Endothelial cell of umbilical vein (primary cell): ENCODE measurements around the gene ADGRL3. TPM values are rescaled to one million over a fixed set of nuclear protein-coding genes. Genes with fewer than 3 reads are reported as not detected.

Experiments used
- BruUV-seq: library from RNA; stranded (reverse); fragments of 400-500 nt; replicated peaks from 2 replicates; lab custom pipeline; 2021; lab: Mats Ljungman, UMichigan
- CTCF ChIA-PET: fragments of 300-600, 350-600 bp; sonication (Branson Sonifier 250); formaldehyde crosslinking; loops from one replicate; lab custom pipeline; 2021; ENCODE audit warnings: antibody characterized with exemption, inconsistent platforms; lab: Charles Lee
- POLR2A ChIA-PET: fragments of 300-600, 350-600 bp; sonication (Branson Sonifier 250); formaldehyde crosslinking; loops from one replicate; lab custom pipeline; 2021; ENCODE audit warnings: antibody characterized with exemption, inconsistent platforms; lab: Charles Lee
- DNase-seq: peaks from one replicate; pipeline ENCODE4 v3.0.0-alpha.2; 2011; ENCODE audit warnings: low read depth, low spot score
- FAIRE-seq: peaks from 2 replicates; lab custom pipeline; 2011; peaks lifted over from hg19 to GRCh38; lab: Jason Lieb, UNC
- H2AFZ ChIP-seq: 2 replicates; pipeline ENCODE4 v1.6.0; 2012; ENCODE audit warnings: low read depth, low read length, control low read depth, inconsistent platforms
- H3K27ac ChIP-seq: 2 replicates; pipeline ENCODE4 v1.5.1; 2011; ENCODE audit warnings: low read depth, mild to moderate bottlenecking, control low read depth, low read length, moderate library complexity; ENCODE audit not compliant: insufficient read depth
- H3K27me3 ChIP-seq, 2 experiments: 2 replicates each; pipeline versions ENCODE4 v1.6.0 to v1.6.1; 2011; ENCODE audit warnings: low read length in 2 of 2, mixed read lengths in 1 of 2; ENCODE audit not compliant: control insufficient read depth in 2 of 2, insufficient read depth in 2 of 2
- H3K36me3 ChIP-seq, 2 experiments: 2 replicates in 1 of 2; 3 replicates in 1 of 2; pipeline ENCODE4 v1.5.1; 2011; ENCODE audit warnings: low read length in 2 of 2, mild to moderate bottlenecking in 1 of 2, moderate library complexity in 1 of 2; ENCODE audit not compliant: control insufficient read depth in 2 of 2, insufficient read depth in 2 of 2; ENCODE audit errors: extremely low read depth in 1 of 2
- H3K4me1 ChIP-seq: 3 replicates; pipeline ENCODE4 v1.5.1; 2011; ENCODE audit warnings: mild to moderate bottlenecking, low read length; ENCODE audit not compliant: control insufficient read depth, insufficient read depth; ENCODE audit errors: extremely low read depth
- H3K4me2 ChIP-seq: 2 replicates; pipeline ENCODE4 v1.6.1; 2011; ENCODE audit warnings: low read length, control low read depth, mixed read lengths; ENCODE audit not compliant: insufficient read depth
- H3K4me3 ChIP-seq, 3 experiments: fragments of 200-600 bp in 1 of 3; sonication (generic), shearing (Covaris generic) in 1 of 3; replicated peaks in 1 of 3; 2 replicates each; pipeline ENCODE4 v1.5.1; 2011 to 2016; ENCODE audit warnings: control low read depth in 3 of 3, low read length in 3 of 3, mild to moderate bottlenecking in 2 of 3, inconsistent platforms in 1 of 3, low read depth in 1 of 3, moderate library complexity in 1 of 3; ENCODE audit not compliant: insufficient read depth in 1 of 3
- H3K79me2 ChIP-seq: 2 replicates; pipeline ENCODE4 v1.6.0; 2012; ENCODE audit warnings: low read length, inconsistent platforms; ENCODE audit not compliant: control insufficient read depth, insufficient read depth
- H3K9ac ChIP-seq: replicated peaks from 2 replicates; pipeline ENCODE3; 2011; ENCODE audit warnings: low read length, control low read depth; ENCODE audit not compliant: insufficient read depth; ENCODE audit errors: extremely low read depth
- H3K9me1 ChIP-seq: replicated peaks from 3 replicates; pipeline ENCODE4 v1.6.0; 2011; ENCODE audit warnings: mild to moderate bottlenecking, low read length; ENCODE audit not compliant: control insufficient read depth, insufficient read depth; ENCODE audit errors: extremely low read depth
- H3K9me3 ChIP-seq: replicated peaks from 2 replicates; pipeline ENCODE4 v1.5.1; 2012; ENCODE audit warnings: low read length, inconsistent platforms; ENCODE audit not compliant: control insufficient read depth, insufficient read depth
- H4K20me1 ChIP-seq: replicated peaks from 2 replicates; pipeline ENCODE3; 2011; ENCODE audit warnings: mild to moderate bottlenecking, low read length; ENCODE audit not compliant: control insufficient read depth, insufficient read depth; ENCODE audit errors: extremely low read depth
- EZH2 ChIP-seq: IDR thresholded peaks from 2 replicates; pipeline ENCODE4 v1.6.1; 2012; ENCODE audit warnings: borderline replicate concordance, low read depth, mild to moderate bottlenecking, moderate library complexity, low read length, inconsistent platforms; ENCODE audit not compliant: severe bottlenecking
- FOS ChIP-seq: IDR thresholded peaks from 2 replicates; pipeline ENCODE4 v1.6.1; 2011; ENCODE audit warnings: mild to moderate bottlenecking, low read length, moderate library complexity, borderline replicate concordance; ENCODE audit not compliant: insufficient read depth
- GATA2 ChIP-seq: IDR thresholded peaks from 2 replicates; pipeline ENCODE4 v1.7.0; 2011; ENCODE audit warnings: low read depth, mild to moderate bottlenecking, moderate library complexity, mixed read lengths, low read length; ENCODE audit not compliant: insufficient read length, insufficient read depth
- JUN ChIP-seq: IDR thresholded peaks from 2 replicates; pipeline ENCODE4 v1.6.1; 2011; ENCODE audit warnings: borderline replicate concordance, low read depth; ENCODE audit not compliant: insufficient read length, insufficient read depth
- MAX ChIP-seq: IDR thresholded peaks from 2 replicates; pipeline ENCODE4 v1.6.1; 2011; ENCODE audit not compliant: insufficient read depth, insufficient read length
- MYC ChIP-seq: IDR thresholded peaks from one replicate; pipeline ENCODE4 v1.6.1; 2011; ENCODE audit warnings: mild to moderate bottlenecking, low read depth, low read length
- POLR2A ChIP-seq: IDR thresholded peaks from 2 replicates; pipeline ENCODE4 v1.6.1; 2012; ENCODE audit warnings: low read depth, mild to moderate bottlenecking, control low read depth, low read length
- POLR2AphosphoS5 ChIP-seq: IDR thresholded peaks from 2 replicates; pipeline ENCODE4 v1.6.1; 2012; ENCODE audit warnings: low read depth, mild to moderate bottlenecking, control low read depth, low read length, moderate library complexity; ENCODE audit not compliant: insufficient read depth
- dilution Hi-C: fragments of 300-500 bp; cut with MboI; formaldehyde crosslinking; loops from one replicate; pipeline ENCODE4 v1.15.0; 2019; ENCODE audit warnings: low sequenced_read_pairs; ENCODE audit not compliant: extremely low pct_ligation_motif_present
- intact Hi-C: fragments of 100-400 bp; cut with micrococcal nuclease; formaldehyde crosslinking; loops from one replicate; pipeline ENCODE4 v1.10.0; 2022
- polyA plus RNA-seq, 4 experiments: library from polyadenylated mRNA; depleted of rRNA in 3 of 4; stranded (reverse) in 3 of 4; unstranded in 1 of 4; fragments of >200 nt; gene quantifications; 2 replicates each; pipeline versions ENCODE4 v1.2.1 to v1.2.3, GENCODE V29; 2011 to 2012; ENCODE audit warnings: missing spikeins in 1 of 4
- total RNA-seq: library from RNA; stranded (reverse); gene quantifications from 2 replicates; pipeline ENCODE4 v1.2.3, GENCODE V29; 2021
- TF ChIP-seq, protein P1 (sequence below), 2 donors: IDR thresholded peaks; 1 replicate in 1 of 2; 2 replicates in 1 of 2; pipeline ENCODE4 v1.5.1; 2011; ENCODE audit warnings: low read length in 2 of 2, mild to moderate bottlenecking in 2 of 2, moderate library complexity in 2 of 2, control low read depth in 1 of 2, inconsistent platforms in 1 of 2, low read depth in 1 of 2; ENCODE audit not compliant: insufficient read depth in 1 of 2; ENCODE audit errors: extremely low read depth in 1 of 2

Gene ADGRL3
- total and polyA plus RNA-seq, 2 donors (not counting 3 experiments of a cell fraction or from before 2014, with no cell fraction given): not detected

DNA sequence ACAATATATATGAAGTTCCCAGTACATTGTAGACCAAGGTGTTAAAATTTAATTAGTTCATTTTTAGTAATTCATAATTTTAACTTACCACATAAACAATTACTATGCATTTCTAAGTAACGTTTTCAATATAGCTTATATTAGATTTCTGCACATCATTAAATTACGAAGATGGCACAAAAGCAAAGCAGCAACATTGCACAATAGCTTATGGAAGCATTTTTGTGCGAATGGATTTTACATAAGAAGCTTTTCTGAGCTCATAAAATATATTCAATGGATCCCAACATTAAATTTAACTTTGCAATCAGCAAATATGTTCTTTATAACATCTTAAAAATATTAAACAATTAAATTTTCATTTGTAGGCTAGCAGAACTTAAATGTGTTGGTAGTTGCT is 875.4 kb downstream of the ADGRL3 start:
- Histone ChIP-seq H3K9me1 (no peaks in the 10 kb centered on the region), H3K27me3 (no peaks in the 10 kb centered on the region), H3K9me3 (no peaks in the 10 kb centered on the region), H3K9ac (no peak overlapping the region), H3K4me2 (no peak overlapping the region), H3K79me2 (no peaks in the 10 kb centered on the region), H4K20me1 (no peaks in the 10 kb centered on the region), H3K4me3 (no peak overlapping the region), H3K36me3 (no peaks in the 10 kb centered on the region), H2AFZ (no peak overlapping the region), H3K4me1 (no peaks in the 10 kb centered on the region), H3K27ac (no peak overlapping the region)
- ChIA-PET CTCF (no interaction called here), POLR2A (no interaction called here)
- dilution Hi-C loops: no loop called here
- BruUV-seq: no TSS peak
- TF ChIP-seq POLR2AphosphoS5 (no peak), POLR2A (no peak), MAX (no peak), FOS (no peak)
- intact Hi-C loops: no loop called here
- FAIRE-seq (no peak), DNase-seq (no peak)

DNA sequence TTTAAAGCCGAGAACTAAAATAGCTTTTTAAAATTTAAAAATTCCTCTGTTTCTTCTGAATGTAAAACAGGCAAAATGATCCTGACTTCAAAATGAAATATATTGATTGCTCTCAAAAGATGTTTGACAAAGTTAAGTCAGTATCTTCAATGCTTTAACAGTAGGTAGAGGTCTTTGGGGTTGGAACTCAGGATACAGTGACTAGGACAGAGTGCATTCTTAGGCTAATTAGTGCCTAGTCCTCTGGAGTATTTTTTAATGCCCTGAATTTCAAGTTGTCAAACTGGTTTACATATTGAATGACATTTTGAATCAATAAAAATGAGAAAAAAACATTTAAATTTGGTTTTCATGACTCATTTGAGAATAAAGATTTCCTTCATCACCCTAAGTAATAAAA is 877.3 kb downstream of the ADGRL3 start:
- TF ChIP-seq GATA2 (no peak), EZH2 (no peak), POLR2A (no peak), MAX (no peak), POLR2AphosphoS5 (no peak), JUN (no peak), FOS (no peak), MYC (no peak)
- TF ChIP-seq, protein P1, sequence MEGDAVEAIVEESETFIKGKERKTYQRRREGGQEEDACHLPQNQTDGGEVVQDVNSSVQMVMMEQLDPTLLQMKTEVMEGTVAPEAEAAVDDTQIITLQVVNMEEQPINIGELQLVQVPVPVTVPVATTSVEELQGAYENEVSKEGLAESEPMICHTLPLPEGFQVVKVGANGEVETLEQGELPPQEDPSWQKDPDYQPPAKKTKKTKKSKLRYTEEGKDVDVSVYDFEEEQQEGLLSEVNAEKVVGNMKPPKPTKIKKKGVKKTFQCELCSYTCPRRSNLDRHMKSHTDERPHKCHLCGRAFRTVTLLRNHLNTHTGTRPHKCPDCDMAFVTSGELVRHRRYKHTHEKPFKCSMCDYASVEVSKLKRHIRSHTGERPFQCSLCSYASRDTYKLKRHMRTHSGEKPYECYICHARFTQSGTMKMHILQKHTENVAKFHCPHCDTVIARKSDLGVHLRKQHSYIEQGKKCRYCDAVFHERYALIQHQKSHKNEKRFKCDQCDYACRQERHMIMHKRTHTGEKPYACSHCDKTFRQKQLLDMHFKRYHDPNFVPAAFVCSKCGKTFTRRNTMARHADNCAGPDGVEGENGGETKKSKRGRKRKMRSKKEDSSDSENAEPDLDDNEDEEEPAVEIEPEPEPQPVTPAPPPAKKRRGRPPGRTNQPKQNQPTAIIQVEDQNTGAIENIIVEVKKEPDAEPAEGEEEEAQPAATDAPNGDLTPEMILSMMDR (IDR thresholded peaks at IDR 0.05; ENCODE audit: extremely low read depth in 1 of 2, insufficient read depth in 1 of 2, low read depth in 1 of 2, low read length in 2 of 2): no peak
- dilution Hi-C loops (no loop called here), intact Hi-C loops (no loop called here)
- H3K4me3 ChIP-seq: no peak overlapping the region
- no peak overlapping the region for H3K27ac ChIP-seq
- H2AFZ ChIP-seq: no peak overlapping the region
- H3K27me3 ChIP-seq: no peaks in the 10 kb centered on the region
- H3K4me1 ChIP-seq: no peaks in the 10 kb centered on the region
- no peak for DNase-seq
- H4K20me1 ChIP-seq: no peaks in the 10 kb centered on the region
- CTCF ChIA-PET: no interaction called here
- H3K9me1 ChIP-seq: no peaks in the 10 kb centered on the region
- BruUV-seq: no TSS peak
- H3K4me2 ChIP-seq: no peak overlapping the region
- FAIRE-seq: no peak
- no peaks in the 10 kb centered on the region for H3K36me3 ChIP-seq
- no peaks in the 10 kb centered on the region for H3K79me2 ChIP-seq
- POLR2A ChIA-PET: no interaction called here
- H3K9ac ChIP-seq: no peak overlapping the region
- no peaks in the 10 kb centered on the region for H3K9me3 ChIP-seq
